K562 (cell line): ENCODE results near the gene SPPL3. TPM values are rescaled to one million over a fixed set of nuclear protein-coding genes. Genes with fewer than 3 reads are reported as not detected.

Experiments used
- ATAC-seq: fragments of 200-7000 bp; cut with Tn5 transposase; 3 replicates; pipeline ENCODE4 v1.9.1; 2020; ENCODE audit warnings: moderate library complexity
- BruUV-seq: library from RNA; stranded (reverse); fragments of 400-500 nt; replicated peaks from 2 replicates; lab custom pipeline; 2021; lab: Mats Ljungman, UMichigan
- CTCF ChIA-PET: fragments of 300-600 bp; formaldehyde crosslinking; extraction: SDS; loops from one replicate; lab custom pipeline; 2021; ENCODE audit warnings: low intra/inter-chr PET ratio; lab: Yijun Ruan, JAX
- POLR2A ChIA-PET: fragments of 300-600, 350-650 bp; sonication (Branson Sonifier 250); formaldehyde crosslinking; extraction: SDS; loops from one replicate; lab custom pipeline; 2021; ENCODE audit warnings: antibody characterized with exemption, inconsistent platforms; lab: Yijun Ruan, JAX
- DNase-seq, 4 experiments: peaks; one replicate each; pipeline versions ENCODE4 v3.0.0 to v3.0.0-alpha.2; 2011 to 2018; ENCODE audit warnings: low spot score in 3 of 4, mixed read lengths in 3 of 4; ENCODE audit errors: extremely low read depth in 1 of 4
- FAIRE-seq: peaks from 2 replicates; lab custom pipeline; 2011; peaks lifted over from hg19 to GRCh38; lab: Jason Lieb, UNC
- H2AFZ ChIP-seq: 2 replicates; pipeline ENCODE4 v1.6.0; 2011; ENCODE audit warnings: low read depth, low read length, control low read depth, inconsistent platforms
- H3K27ac ChIP-seq: fragments of 200-600 bp; 3 replicates; pipeline ENCODE4 v1.8.0; 2011; ENCODE audit warnings: low read depth, mild to moderate bottlenecking, control low read depth, inconsistent platforms, low read length, moderate library complexity, mixed read lengths; ENCODE audit errors: extremely low read depth
- H3K27me3 ChIP-seq, 2 experiments: fragments of 300-600 bp in 1 of 2; 2 replicates in 1 of 2; 3 replicates in 1 of 2; pipeline versions ENCODE4 v1.6.0 to v1.8.0; 2011; ENCODE audit warnings: inconsistent platforms in 2 of 2, low read length in 2 of 2, mild to moderate bottlenecking in 1 of 2, mixed read lengths in 1 of 2, moderate library complexity in 1 of 2; ENCODE audit not compliant: control insufficient read depth in 2 of 2, insufficient read depth in 2 of 2
- H3K36me3 ChIP-seq: fragments of 300-600 bp; 3 replicates; pipeline ENCODE4 v1.8.0; 2011; ENCODE audit warnings: mild to moderate bottlenecking, low read length, inconsistent platforms; ENCODE audit not compliant: control insufficient read depth, insufficient read depth
- H3K4me1 ChIP-seq, 2 experiments: fragments of 200-600 bp in 1 of 2; replicated peaks in 1 of 2; 2 replicates in 1 of 2; 3 replicates in 1 of 2; pipeline versions ENCODE4 v1.5.1 to v1.8.0; 2011; ENCODE audit warnings: inconsistent platforms in 2 of 2, low read length in 2 of 2, mild to moderate bottlenecking in 1 of 2, mixed read lengths in 1 of 2, moderate library complexity in 1 of 2; ENCODE audit not compliant: control insufficient read depth in 2 of 2, insufficient read depth in 2 of 2
- H3K4me2 ChIP-seq: 2 replicates; pipeline ENCODE4 v1.6.1; 2011; ENCODE audit warnings: low read length, control low read depth, inconsistent platforms, mixed read lengths; ENCODE audit not compliant: insufficient read depth
- H3K4me3 ChIP-seq: fragments of 200-600 bp; sonication (generic), shearing (Covaris generic); 2 replicates; pipeline ENCODE4 v1.5.1; 2016; ENCODE audit warnings: control low read depth, inconsistent platforms
- H3K79me2 ChIP-seq: fragments of 200-600 bp; 3 replicates; pipeline ENCODE4 v1.8.0; 2011; ENCODE audit warnings: low read length, inconsistent platforms; ENCODE audit not compliant: control insufficient read depth, insufficient read depth
- H3K9ac ChIP-seq, 2 experiments: 2 replicates each; pipeline versions ENCODE4 v1.6.0 to v1.6.1; 2011; ENCODE audit warnings: low read depth in 2 of 2, low read length in 2 of 2, control low read depth in 1 of 2, inconsistent platforms in 1 of 2, mild to moderate bottlenecking in 1 of 2, mixed read lengths in 1 of 2; ENCODE audit not compliant: insufficient read depth in 1 of 2
- H3K9me1 ChIP-seq: one replicate; pipeline ENCODE4 v1.6.0; 2011; ENCODE audit warnings: inconsistent platforms, mild to moderate bottlenecking, low read length, moderate library complexity; ENCODE audit not compliant: control insufficient read depth, insufficient read depth
- H3K9me3 ChIP-seq: replicated peaks from 2 replicates; pipeline ENCODE4 v1.5.1; 2011; ENCODE audit warnings: low read depth, low read length, inconsistent platforms; ENCODE audit not compliant: control insufficient read depth, insufficient read depth
- H4K20me1 ChIP-seq: replicated peaks from 2 replicates; pipeline ENCODE4 v1.6.1; 2011; ENCODE audit warnings: low read length, inconsistent platforms, mixed read lengths; ENCODE audit not compliant: control insufficient read depth, insufficient read depth
- CBX5 ChIP-seq: IDR thresholded peaks from 2 replicates; pipeline ENCODE4 v1.6.1; 2014; ENCODE audit warnings: low read depth, borderline replicate concordance
- CXXC5 ChIP-seq: fragments of 250-450 bp; sonication (Bioruptor Pico); IDR thresholded peaks from 2 replicates; pipeline ENCODE4 v1.8.0; 2022; ENCODE audit warnings: inconsistent platforms, mild to moderate bottlenecking, moderate library complexity
- EHMT2 ChIP-seq: fragments of 450-650 bp; IDR thresholded peaks from 2 replicates; pipeline ENCODE4 v1.6.1; 2018; ENCODE audit warnings: antibody characterized with exemption
- GTF3C2 ChIP-seq: IDR thresholded peaks from 3 replicates; pipeline ENCODE4 v1.6.1; 2011; ENCODE audit warnings: borderline replicate concordance, mild to moderate bottlenecking, moderate library complexity; ENCODE audit not compliant: insufficient read length; ENCODE audit errors: extremely low read depth
- HNRNPUL1 ChIP-seq: fragments of 200-400 bp; formaldehyde crosslinking; IDR thresholded peaks from 2 replicates; pipeline ENCODE4 v1.6.1; 2017; ENCODE audit warnings: low read length
- HOMEZ ChIP-seq: fragments of 250-450 bp; sonication (Bioruptor Pico); IDR thresholded peaks from 2 replicates; pipeline ENCODE4 v1.4.0; 2020; ENCODE audit warnings: mild to moderate bottlenecking, moderate library complexity
- MEF2A ChIP-seq: IDR thresholded peaks from 2 replicates; pipeline ENCODE4 v1.6.1; 2011; ENCODE audit warnings: low read depth, mild to moderate bottlenecking, low read length, moderate library complexity; ENCODE audit not compliant: control insufficient read depth
- NEUROD1 ChIP-seq: fragments of 150-350 bp; IDR thresholded peaks from 2 replicates; pipeline ENCODE4 v1.6.1; 2014; ENCODE audit warnings: borderline replicate concordance, low read length, low read depth; ENCODE audit not compliant: partially characterized antibody
- NR0B1 ChIP-seq: fragments of 450-650 bp; IDR thresholded peaks from one replicate; pipeline ENCODE4 v1.6.1; 2018; ENCODE audit warnings: mild to moderate bottlenecking, moderate library complexity; ENCODE audit not compliant: partially characterized antibody
- NR2F6 ChIP-seq: fragments of 450-650 bp; formaldehyde crosslinking; IDR thresholded peaks from 2 replicates; pipeline ENCODE4 v1.4.0; 2020; ENCODE audit warnings: mild to moderate bottlenecking
- PHF20 ChIP-seq: fragments of 450-650 bp; IDR thresholded peaks from 2 replicates; pipeline ENCODE4 v1.6.1; 2018; ENCODE audit not compliant: partially characterized antibody
- PHF8 ChIP-seq: fragments of 200-600 bp; sonication (generic); IDR thresholded peaks from 2 replicates; pipeline ENCODE4 v1.6.1; 2012; ENCODE audit warnings: mixed run types, mild to moderate bottlenecking, inconsistent platforms, low read length, moderate library complexity, borderline replicate concordance
- PPARD ChIP-seq: fragments of 250-450 bp; sonication (Bioruptor Pico); IDR thresholded peaks from 2 replicates; pipeline ENCODE4 v1.8.0; 2022; ENCODE audit warnings: inconsistent platforms, mild to moderate bottlenecking, moderate library complexity
- SOX6 ChIP-seq: fragments of 450-650 bp; IDR thresholded peaks from 2 replicates; pipeline ENCODE4 v1.6.1; 2014; ENCODE audit warnings: mild to moderate bottlenecking
- ZBTB1 ChIP-seq: sonication (generic); formaldehyde crosslinking; IDR thresholded peaks from 2 replicates; pipeline ENCODE4 v1.8.1; 2023; ENCODE audit warnings: missing genetic modification reagents, low read depth, mild to moderate bottlenecking, borderline replicate concordance
- ZNF134 ChIP-seq: fragments of 250-450 bp; sonication (Bioruptor Pico); conservative IDR thresholded peaks from 2 replicates; pipeline ENCODE4 v1.4.0; 2020
- ZNF347 ChIP-seq: fragments of 450-650 bp; formaldehyde crosslinking; IDR thresholded peaks from 2 replicates; pipeline ENCODE4 v1.4.0; 2020; ENCODE audit warnings: low read depth, mild to moderate bottlenecking, moderate library complexity
- WGBS: fragments of 100-300 bp; shearing (Covaris generic); methylation state at CpG from one replicate; pipeline ENCODE4 v1.1.6; 2016; ENCODE audit warnings: low coverage, mixed read lengths; ENCODE audit not compliant: insufficient coverage; ENCODE audit errors: missing lambda C conversion rate; 5-methylcytosine and 5-hydroxymethylcytosine counted together
- in situ Hi-C: fragments of 300-500 bp; cut with MboI; formaldehyde crosslinking; loops from 4 replicates; pipeline ENCODE4 v1.15.0; 2018; ENCODE audit warnings: inconsistent platforms, mixed read lengths
- intact Hi-C: fragments of 100-400 bp; cut with micrococcal nuclease; formaldehyde crosslinking; loops from 2 replicates; pipeline ENCODE4 v1.14.2; 2022
- polyA plus RNA-seq, 8 experiments: library from polyadenylated mRNA; depleted of rRNA in 4 of 8; stranded (reverse) in 5 of 8; unstranded in 3 of 8; fragments of >200 nt; fragmentation: Nextera tagmentation in 2 of 8; fragmentation: Illumina TruSeq in 1 of 8; extraction: Ambion mirVana in 2 of 8; extraction: Trizol in 1 of 8; gene quantifications; 2 replicates each; pipeline versions ENCODE4 v1.2.1 to v1.2.3, GENCODE V29; 2011 to 2014; ENCODE audit warnings: inconsistent platforms in 1 of 8, missing spikeins in 1 of 8
- total RNA-seq, 7 experiments: library from RNA; depleted of rRNA in 6 of 7; stranded (reverse); fragments of >200 nt in 6 of 7; fragmentation: Illumina TruSeq in 2 of 7; extraction: Trizol in 2 of 7; gene quantifications; 2 replicates each; pipeline versions ENCODE4 v1.2.1 to v1.2.3, GENCODE V29; 2011 to 2021; ENCODE audit warnings: low replicate concordance in 1 of 7

The SPPL3 gene
- total and polyA plus RNA-seq, 9 of the 15 experiments (the other 6 are each of a cell fraction or from before 2014, with no cell fraction given) = 2.9 to 32.1 (median 7.1) TPM

GRCh38 chr12:120841525-120841924, 62.6 kb downstream of the SPPL3 start (continued):
- no peak for TF ChIP-seq SOX6

- 92% methylated on average over 1 of the region's 1 CpG for WGBS
- no peak for TF ChIP-seq EHMT2
- TF ChIP-seq MEF2A = no peak
- TF ChIP-seq ZNF347 = no peak
- TF ChIP-seq PPARD (CRISPR knock-in tag) = no peak
- no peak for TF ChIP-seq NR2F6 (CRISPR knock-in tag)
- TF ChIP-seq ZNF134 (CRISPR knock-in tag) = no peak
- TF ChIP-seq NEUROD1 = no peak
- no peak for TF ChIP-seq PHF8
- no peak for TF ChIP-seq NR0B1
- no peak for TF ChIP-seq GTF3C2
- no peak for TF ChIP-seq HNRNPUL1
- TF ChIP-seq ZBTB1 = no peak
- TF ChIP-seq CXXC5 (CRISPR knock-in tag) = no peak
- TF ChIP-seq CBX5 = no peak
- no peak for TF ChIP-seq PHF20
- TF ChIP-seq HOMEZ (CRISPR knock-in tag) = no peak
These were observed 64.7 kb downstream of the SPPL3 start for GRCh38 chr12:120839503-120839902.

More at GRCh38 chr12:120839503-120839902, 64.7 kb downstream of the SPPL3 start:
- Histone ChIP-seq H3K9me1 (no peaks in the 10 kb centered on the region), H2AFZ (no peak overlapping the region), H3K9ac (no peak overlapping the region), H3K79me2 (peaks cover 24% of the 10 kb centered on the region), H3K36me3 (no peaks in the 10 kb centered on the region), H4K20me1 (peaks cover 10% of the 10 kb centered on the region), H3K9me3 (no peaks in the 10 kb centered on the region), H3K4me1 (peaks cover 0 to 4% of the 10 kb centered on the region in 2 experiments; a peak in 2 of 5 replicates), H3K27me3 (no peaks in the 10 kb centered on the region), H3K4me2 (no peak overlapping the region), H3K27ac (no peak overlapping the region), H3K4me3 (no peak overlapping the region)
- intact Hi-C loops = no loop called here
- ATAC-seq = no peak
- POLR2A ChIA-PET = no interaction called here
- DNase-seq = no peak
- CTCF ChIA-PET = no interaction called here
- no TSS peak for BruUV-seq
- in situ Hi-C loops = no loop called here
- no peak for FAIRE-seq
